ENCODE results near the gene ARHGAP26. TPM values are rescaled to one million over a fixed set of nuclear protein-coding genes. Genes with fewer than 3 reads are reported as not detected.

The ARHGAP26 gene
- polyA plus RNA-seq, 1 donor from 2014 or later, result 0.83 TPM

GRCh38 chr5:143166661-143167420 is 396.7 kb downstream of the ARHGAP26 start:
- Histone ChIP-seq H2AFZ (ENCODE audit: low read depth, low read length) (no peak overlapping the region), H3K4me2 (ENCODE audit: low read length) (no peak overlapping the region), H3K9me2 (ENCODE audit: insufficient read depth, low read length) (no peaks in the 10 kb centered on the region), H3K9ac (ENCODE audit: low read length) (no peak overlapping the region), H3K4me3 (ENCODE audit: low read length) (no peak overlapping the region), H3K9me3 (ENCODE audit: low read length) (no peaks in the 10 kb centered on the region), H3K27me3 (ENCODE audit: insufficient read depth, low read depth, low read length) (no peaks in the 10 kb centered on the region), H3K27ac (ENCODE audit: low read length) (no peak overlapping the region), H3K79me2 (replicated peaks; ENCODE audit: insufficient read depth, low read length) (no peaks in the 10 kb centered on the region), H4K20me1 (ENCODE audit: insufficient read depth) (no peaks in the 10 kb centered on the region), H3F3A (ENCODE audit: insufficient read depth, low read length, poor library complexity, severe bottlenecking) (no peaks in the 10 kb centered on the region), H3K36me3 (ENCODE audit: insufficient read depth, low read length) (no peaks in the 10 kb centered on the region)
- no peak for TF ChIP-seq CTCF (IDR thresholded peaks at IDR 0.05; ENCODE audit: poor library complexity, severe bottlenecking)
- no peak for TF ChIP-seq EZH2 (IDR thresholded peaks at IDR 0.05; ENCODE audit: borderline replicate concordance, insufficient read depth, low read length, poor library complexity, severe bottlenecking)
- no peak for TF ChIP-seq EP300 (conservative IDR thresholded peaks at IDR 0.05; ENCODE audit: poor library complexity, severe bottlenecking)
- TF ChIP-seq POLR2AphosphoS5 (IDR thresholded peaks at IDR 0.05), result no peak
- TF ChIP-seq RAD21 (conservative IDR thresholded peaks at IDR 0.05), result no peak
- no peak for TF ChIP-seq MXI1 (conservative IDR thresholded peaks at IDR 0.05; ENCODE audit: poor library complexity, severe bottlenecking)
- no peak for TF ChIP-seq TAF1 (IDR thresholded peaks at IDR 0.05; ENCODE audit: low read depth)
- no peak for TF ChIP-seq SMC3 (conservative IDR thresholded peaks at IDR 0.05; ENCODE audit: poor library complexity)
- TF ChIP-seq REST (IDR thresholded peaks at IDR 0.05; ENCODE audit: borderline replicate concordance), result no peak

- no peak overlapping the region for H2AFZ ChIP-seq (ENCODE audit: low read depth, low read length)
- no peaks in the 10 kb centered on the region for H3K79me2 ChIP-seq (replicated peaks; ENCODE audit: insufficient read depth, low read length)
- H3K27me3 ChIP-seq (ENCODE audit: insufficient read depth, low read depth, low read length), result no peaks in the 10 kb centered on the region
- H3K4me3 ChIP-seq (ENCODE audit: low read length), result no peak overlapping the region
- H3K9me2 ChIP-seq (ENCODE audit: insufficient read depth, low read length), result no peaks in the 10 kb centered on the region
- TF ChIP-seq TAF1 (IDR thresholded peaks at IDR 0.05; ENCODE audit: low read depth) (no peak), POLR2AphosphoS5 (IDR thresholded peaks at IDR 0.05) (no peak), RAD21 (conservative IDR thresholded peaks at IDR 0.05) (no peak), CTCF (IDR thresholded peaks at IDR 0.05; ENCODE audit: poor library complexity, severe bottlenecking) (no peak), EP300 (conservative IDR thresholded peaks at IDR 0.05; ENCODE audit: poor library complexity, severe bottlenecking) (no peak), EZH2 (IDR thresholded peaks at IDR 0.05; ENCODE audit: borderline replicate concordance, insufficient read depth, low read length, poor library complexity, severe bottlenecking) (no peak), REST (IDR thresholded peaks at IDR 0.05; ENCODE audit: borderline replicate concordance) (no peak), MXI1 (conservative IDR thresholded peaks at IDR 0.05; ENCODE audit: poor library complexity, severe bottlenecking) (no peak), SMC3 (conservative IDR thresholded peaks at IDR 0.05; ENCODE audit: poor library complexity) (no peak)
- H3K4me2 ChIP-seq (ENCODE audit: low read length), result no peak overlapping the region
- H3K9ac ChIP-seq (ENCODE audit: low read length), result no peak overlapping the region
- no peaks in the 10 kb centered on the region for H3K36me3 ChIP-seq (ENCODE audit: insufficient read depth, low read length)
- H3F3A ChIP-seq (ENCODE audit: insufficient read depth, low read length, poor library complexity, severe bottlenecking), result no peaks in the 10 kb centered on the region
- H3K9me3 ChIP-seq (ENCODE audit: low read length), result no peaks in the 10 kb centered on the region
- no peak overlapping the region for H3K27ac ChIP-seq (ENCODE audit: low read length)
- H4K20me1 ChIP-seq (ENCODE audit: insufficient read depth), result no peaks in the 10 kb centered on the region
Measured at GRCh38 chr5:143168171-143168741, 398.1 kb downstream of the ARHGAP26 start.
